ENCODE data around the gene CCDC174.
"Not testable (repeated sequence)": the region's sequence is repeated elsewhere in the genome, so short reads cannot be mapped to it uniquely, and the experiment has no call there.

Gene CCDC174

DNA sequence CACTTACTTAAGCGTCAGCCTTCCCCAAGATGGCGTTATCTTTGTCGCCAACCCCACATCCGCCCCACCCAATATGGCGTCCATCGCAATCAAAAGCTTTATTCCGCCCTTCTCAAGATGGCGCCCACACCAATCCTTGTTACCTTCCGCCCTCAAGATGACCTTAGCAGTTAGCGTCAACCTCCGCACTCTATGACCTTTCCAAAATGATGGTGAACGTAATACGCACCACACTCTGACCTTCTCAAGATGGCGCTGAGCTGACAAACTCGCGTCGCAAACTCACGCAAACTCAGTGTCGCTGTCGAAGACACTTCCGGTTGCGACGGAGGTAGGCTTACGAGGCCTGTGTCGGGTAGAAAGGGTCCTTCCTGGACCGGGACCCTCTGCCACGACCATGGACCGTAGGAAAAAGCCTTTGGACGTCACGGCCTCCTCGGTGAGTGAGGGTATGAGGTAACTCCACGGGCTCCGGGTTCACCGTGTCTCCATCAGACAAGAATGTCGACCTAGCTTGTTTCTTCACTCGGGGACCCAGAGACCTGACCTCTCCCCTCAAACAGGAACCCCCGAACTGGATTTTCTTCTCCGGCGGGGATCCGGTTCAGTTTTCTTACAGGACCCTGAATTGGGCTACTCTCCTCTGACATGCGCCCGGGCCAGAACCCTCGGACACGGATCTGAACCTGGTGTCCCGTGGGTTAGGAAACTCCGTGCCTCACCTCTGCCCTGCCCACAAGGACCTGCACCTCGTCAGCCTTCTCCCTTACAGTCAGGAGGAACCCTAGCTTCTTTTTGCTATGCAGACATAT lies at the start of gene CCDC174:
CCDC174 (plus strand) TSS at position 323 of the 812 bp plus-strand sequence; CDS start at position 398, 75 bp downstream.
- Histone ChIP-seq H3K4me3 (ENCODE audit: low read length) (peak within 1 kb of the TSS; percentile 82), H3K36me3 (ENCODE audit: control insufficient read depth, insufficient read depth, low read length, severe bottlenecking) (peaks cover 26% of the 10 kb centered on the region), H3K9me3 (ENCODE audit: control insufficient read depth, low read length) (no peaks in the 10 kb centered on the region), H3K27me3 (replicated peaks; ENCODE audit: control insufficient read depth, insufficient read depth, low read length) (no peaks in the 10 kb centered on the region), H3K9ac (ENCODE audit: low read length) (peak within 1 kb of the TSS; percentile 87), H3K4me1 (ENCODE audit: control insufficient read depth, insufficient read depth, low read length) (peaks cover 19% of the 10 kb centered on the region)
- peak; percentile 96 for DNase-seq (ENCODE audit: low read depth)

DNA sequence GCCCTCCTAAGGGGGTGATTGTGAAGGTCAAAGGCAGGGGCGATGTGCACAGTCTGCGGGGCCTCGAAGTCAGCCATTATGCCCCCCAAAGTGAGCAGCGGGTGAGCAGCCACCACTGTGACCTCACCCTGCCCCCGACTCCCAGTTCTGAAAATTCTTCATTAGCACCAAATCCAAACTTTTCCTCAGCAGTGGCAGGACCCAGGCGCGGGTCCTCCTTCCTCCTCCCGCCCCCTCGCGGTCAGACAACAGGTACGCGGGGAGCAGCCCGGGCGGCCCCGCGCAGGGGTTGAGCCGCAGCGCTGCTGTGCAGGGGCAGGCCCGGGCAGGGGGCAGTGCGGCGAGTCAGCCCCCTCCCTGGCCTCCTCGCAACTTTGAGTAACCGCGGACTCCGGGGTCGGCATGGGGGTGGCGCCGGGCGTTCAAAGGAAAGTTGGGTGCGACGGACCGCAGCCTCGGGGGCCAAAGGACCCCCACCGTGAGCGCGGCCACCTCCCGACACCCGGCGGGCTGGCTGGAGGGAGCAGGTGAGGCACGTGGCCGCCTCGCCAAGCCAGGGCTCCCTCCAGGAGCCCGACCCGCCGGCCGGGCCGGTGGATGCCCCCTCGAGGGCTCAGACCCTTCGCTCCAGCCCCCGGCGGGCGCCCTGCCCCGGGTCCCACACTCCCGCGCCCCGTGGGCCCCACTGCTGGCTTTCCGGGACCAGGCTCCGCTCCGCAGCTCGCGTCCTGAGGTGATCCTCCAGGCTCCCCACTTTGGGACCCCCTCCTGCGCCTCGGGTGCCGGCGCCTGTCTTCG lies 49.4 kb upstream of the CCDC174 start:
- Histone ChIP-seq H3K27me3 (replicated peaks; ENCODE audit: control insufficient read depth, insufficient read depth, low read length) (peaks cover 55% of the 10 kb centered on the region), H3K36me3 (ENCODE audit: control insufficient read depth, insufficient read depth, low read length, severe bottlenecking) (no peaks in the 10 kb centered on the region), H3K9ac (ENCODE audit: low read length) (no peak overlapping the region), H3K9me3 (ENCODE audit: control insufficient read depth, low read length) (peaks cover 4% of the 10 kb centered on the region), H3K4me1 (ENCODE audit: control insufficient read depth, insufficient read depth, low read length) (no peaks in the 10 kb centered on the region), H3K4me3 (ENCODE audit: low read length) (no peak overlapping the region)
- DNase-seq (ENCODE audit: low read depth) = no peak

DNA sequence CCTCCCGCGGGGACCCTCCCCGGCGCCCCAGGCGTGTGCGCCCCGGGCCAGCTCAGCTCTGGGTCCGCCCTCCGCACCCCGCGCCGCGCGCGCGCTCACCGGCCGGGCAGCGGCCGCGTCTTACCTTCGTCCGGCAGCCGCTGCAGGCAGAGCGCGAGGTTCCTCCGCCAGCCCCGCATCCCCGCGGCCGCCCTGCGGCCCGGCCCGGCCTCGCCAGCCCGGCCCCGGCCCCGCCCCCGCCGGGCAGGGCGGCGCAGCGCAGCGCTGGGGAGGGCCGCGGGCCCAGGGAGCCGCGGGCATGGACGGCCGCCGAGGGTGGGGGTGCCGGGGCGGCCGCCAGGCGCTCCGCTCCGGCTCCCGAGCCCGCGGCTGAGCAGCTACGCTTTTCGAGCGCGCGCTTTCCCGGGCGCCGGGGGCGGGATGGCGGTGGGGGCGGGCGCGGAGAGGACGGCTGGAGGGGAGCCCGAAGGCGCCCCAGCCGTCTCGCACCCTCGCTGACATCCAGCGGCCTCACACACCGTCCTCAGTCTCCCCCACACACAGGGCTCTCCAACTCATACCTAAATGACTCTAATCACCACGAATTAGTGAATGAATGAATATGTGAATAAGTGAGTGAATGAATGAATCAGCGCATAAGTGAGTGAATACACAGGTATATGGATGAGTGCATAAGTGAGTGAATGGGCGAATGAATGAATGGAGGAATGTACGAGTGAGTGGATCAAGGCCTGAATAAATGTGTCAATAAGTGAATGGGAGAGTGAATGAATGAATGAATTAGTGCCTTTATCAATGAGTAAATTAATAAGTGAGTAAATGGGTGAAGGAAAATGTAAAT lies 48.5 kb upstream of the CCDC174 start:
- H3K27me3 ChIP-seq (replicated peaks; ENCODE audit: control insufficient read depth, insufficient read depth, low read length) = peaks cover 56% of the 10 kb centered on the region
- no peak overlapping the region for H3K4me3 ChIP-seq (ENCODE audit: low read length)
- no peaks in the 10 kb centered on the region for H3K36me3 ChIP-seq (ENCODE audit: control insufficient read depth, insufficient read depth, low read length, severe bottlenecking)
- H3K9me3 ChIP-seq (ENCODE audit: control insufficient read depth, low read length) = peaks cover 4% of the 10 kb centered on the region
- H3K4me1 ChIP-seq (ENCODE audit: control insufficient read depth, insufficient read depth, low read length) = no peaks in the 10 kb centered on the region
- peak; percentile 7 for DNase-seq (ENCODE audit: low read depth)
- H3K9ac ChIP-seq (ENCODE audit: low read length) = no peak overlapping the region

DNA sequence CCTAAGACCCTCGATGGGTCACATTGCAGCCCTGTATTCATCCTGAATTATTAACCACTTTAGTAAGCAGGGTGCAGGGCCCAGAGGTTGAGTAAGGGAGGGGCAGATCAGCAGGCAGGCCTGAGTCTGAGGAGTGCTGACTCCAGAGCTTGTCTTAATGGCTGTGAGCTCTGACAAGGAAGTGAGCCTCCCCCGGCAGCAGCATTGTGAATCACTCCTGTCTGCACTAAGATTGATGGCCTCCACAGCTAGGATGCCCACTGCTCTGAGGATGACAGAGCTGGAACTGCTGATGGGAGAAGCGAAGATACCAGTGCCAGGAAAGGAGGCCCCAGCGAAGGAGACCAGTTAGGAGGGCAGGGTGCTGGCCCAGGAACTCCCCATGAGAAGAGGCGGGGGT lies 46.5 kb upstream of the CCDC174 start:
- H3K9me3 ChIP-seq (ENCODE audit: control insufficient read depth, low read length) = peaks cover 4% of the 10 kb centered on the region
- no peak overlapping the region for H3K9ac ChIP-seq (ENCODE audit: low read length)
- H3K4me1 ChIP-seq (ENCODE audit: control insufficient read depth, insufficient read depth, low read length) = no peaks in the 10 kb centered on the region
- H3K27me3 ChIP-seq (replicated peaks; ENCODE audit: control insufficient read depth, insufficient read depth, low read length) = peaks cover 47% of the 10 kb centered on the region
- no peak for DNase-seq (ENCODE audit: low read depth)
- H3K4me3 ChIP-seq (ENCODE audit: low read length) = no peak overlapping the region
- H3K36me3 ChIP-seq (ENCODE audit: control insufficient read depth, insufficient read depth, low read length, severe bottlenecking) = no peaks in the 10 kb centered on the region

DNA sequence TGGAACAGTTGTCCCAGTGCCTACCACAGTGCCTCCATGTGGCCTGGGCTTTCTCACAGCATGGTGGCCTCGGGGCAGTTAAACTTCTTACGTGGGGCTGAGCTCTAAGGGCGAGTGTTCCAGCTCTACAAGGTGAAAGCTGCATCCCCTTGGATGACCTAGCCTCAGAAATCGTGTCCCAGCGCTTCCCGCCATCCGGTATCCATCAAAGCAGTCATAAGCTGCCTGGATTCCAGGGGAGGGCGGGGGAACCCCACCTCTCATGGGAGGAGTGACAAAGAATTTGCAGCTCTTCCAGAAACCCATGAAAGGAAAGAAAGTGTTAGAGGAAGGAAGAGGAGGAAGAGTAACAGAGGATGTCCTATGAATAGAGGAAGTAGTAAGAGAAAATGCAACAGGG lies 45.8 kb upstream of the CCDC174 start:
- peaks cover 4% of the 10 kb centered on the region for H3K9me3 ChIP-seq (ENCODE audit: control insufficient read depth, low read length)
- no peaks in the 10 kb centered on the region for H3K4me1 ChIP-seq (ENCODE audit: control insufficient read depth, insufficient read depth, low read length)
- H3K36me3 ChIP-seq (ENCODE audit: control insufficient read depth, insufficient read depth, low read length, severe bottlenecking) = no peaks in the 10 kb centered on the region
- H3K4me3 ChIP-seq (ENCODE audit: low read length) = no peak overlapping the region
- H3K27me3 ChIP-seq (replicated peaks; ENCODE audit: control insufficient read depth, insufficient read depth, low read length) = peaks cover 46% of the 10 kb centered on the region
- DNase-seq (ENCODE audit: low read depth) = no peak
- no peak overlapping the region for H3K9ac ChIP-seq (ENCODE audit: low read length)

DNA sequence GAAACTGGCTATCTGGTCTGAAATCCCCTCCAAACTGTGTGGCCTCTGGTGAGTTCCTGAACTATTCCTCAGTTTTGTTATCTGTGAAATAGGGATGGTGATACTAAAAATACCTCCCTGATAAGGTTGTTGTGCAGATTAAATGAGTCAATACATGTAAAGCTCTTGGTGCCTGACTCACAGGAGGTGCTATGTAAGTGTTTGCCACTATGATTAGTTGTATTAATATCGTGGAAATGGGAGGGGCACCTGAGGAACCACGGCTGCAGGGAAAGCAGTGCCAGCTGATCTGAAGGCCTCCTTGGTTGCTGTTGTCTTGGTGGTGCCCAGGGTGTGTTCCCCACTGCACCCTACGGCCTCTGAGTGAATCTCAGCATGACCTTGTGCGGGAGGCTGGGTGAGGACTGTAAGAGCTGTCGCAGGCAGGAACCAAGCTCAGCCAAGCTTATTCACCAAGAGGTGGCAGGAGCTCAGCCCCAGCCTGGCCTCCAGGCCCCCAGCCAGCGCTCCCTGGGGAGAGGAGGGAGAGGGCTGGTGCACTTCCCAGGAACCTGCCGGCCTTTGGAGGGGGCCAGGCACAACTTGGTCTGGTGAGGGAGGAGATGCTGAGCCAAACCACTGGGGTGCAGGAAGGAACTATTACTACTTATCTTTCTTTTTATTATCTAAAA lies 44.8 kb upstream of the CCDC174 start:
- Histone ChIP-seq H3K4me1 (ENCODE audit: control insufficient read depth, insufficient read depth, low read length) (no peaks in the 10 kb centered on the region), H3K27me3 (replicated peaks; ENCODE audit: control insufficient read depth, insufficient read depth, low read length) (peaks cover 43% of the 10 kb centered on the region)

DNA sequence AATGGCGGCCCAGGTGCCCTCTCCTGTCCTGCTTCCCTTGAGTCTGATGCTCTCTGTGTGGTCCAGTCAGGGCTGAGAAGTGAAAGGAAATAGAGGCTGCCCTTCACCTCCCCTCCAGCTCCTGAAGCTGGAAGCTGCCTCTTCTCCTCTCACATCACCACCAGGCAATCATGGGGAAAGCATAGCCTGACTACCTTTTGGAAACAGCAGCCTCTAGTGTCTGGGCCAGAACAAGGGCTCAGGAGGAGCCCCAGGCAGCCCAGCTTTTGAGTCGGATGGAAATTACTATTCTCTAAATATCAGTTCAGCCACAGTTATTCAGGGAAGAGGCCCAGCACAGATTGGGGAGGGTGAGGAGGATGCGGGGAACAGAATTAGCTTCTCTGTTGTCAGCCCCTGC lies 43.3 kb upstream of the CCDC174 start:
- H3K27me3 ChIP-seq (replicated peaks; ENCODE audit: control insufficient read depth, insufficient read depth, low read length) = peaks cover 43% of the 10 kb centered on the region
- H3K9ac ChIP-seq (ENCODE audit: low read length) = no peak overlapping the region
- no peaks in the 10 kb centered on the region for H3K36me3 ChIP-seq (ENCODE audit: control insufficient read depth, insufficient read depth, low read length, severe bottlenecking)
- no peaks in the 10 kb centered on the region for H3K4me1 ChIP-seq (ENCODE audit: control insufficient read depth, insufficient read depth, low read length)
- DNase-seq (ENCODE audit: low read depth) = no peak
- no peak overlapping the region for H3K4me3 ChIP-seq (ENCODE audit: low read length)
- peaks cover 4% of the 10 kb centered on the region for H3K9me3 ChIP-seq (ENCODE audit: control insufficient read depth, low read length)

More for the DNA sequence above, 44.8 kb upstream of the CCDC174 start:
- H3K9ac ChIP-seq (ENCODE audit: low read length) = no peak overlapping the region
- no peak for DNase-seq (ENCODE audit: low read depth)
- H3K9me3 ChIP-seq (ENCODE audit: control insufficient read depth, low read length) = peaks cover 4% of the 10 kb centered on the region
- H3K4me3 ChIP-seq (ENCODE audit: low read length) = no peak overlapping the region
- no peaks in the 10 kb centered on the region for H3K36me3 ChIP-seq (ENCODE audit: control insufficient read depth, insufficient read depth, low read length, severe bottlenecking)

DNA sequence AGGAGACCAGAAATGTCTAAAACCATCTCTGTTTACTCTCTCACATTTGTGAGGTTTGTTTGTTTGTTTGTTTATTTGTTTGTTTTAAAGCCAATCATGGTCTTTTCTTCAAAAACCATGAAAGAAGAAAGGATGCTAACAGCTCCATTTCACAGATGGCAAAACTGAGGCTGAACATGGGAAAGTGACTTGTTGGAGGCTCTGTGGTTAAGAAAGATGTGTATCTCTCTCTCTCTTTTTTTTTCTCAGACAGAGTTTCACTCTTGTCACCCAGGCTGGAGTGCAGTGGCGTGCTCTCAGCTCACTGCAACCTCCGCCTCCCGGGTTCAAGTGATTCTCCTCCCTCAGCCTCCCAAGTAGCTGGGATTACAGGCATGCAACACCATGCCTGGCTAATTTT lies 42.5 kb upstream of the CCDC174 start:
- not testable (repeated sequence) for H3K4me1 ChIP-seq (ENCODE audit: control insufficient read depth, insufficient read depth, low read length); H3K4me3 ChIP-seq (ENCODE audit: low read length); H3K36me3 ChIP-seq (ENCODE audit: control insufficient read depth, insufficient read depth, low read length, severe bottlenecking); DNase-seq (ENCODE audit: low read depth); H3K9ac ChIP-seq (ENCODE audit: low read length); H3K9me3 ChIP-seq (ENCODE audit: control insufficient read depth, low read length)
- peaks cover 37% of the 10 kb centered on the region for H3K27me3 ChIP-seq (replicated peaks; ENCODE audit: control insufficient read depth, insufficient read depth, low read length)

DNA sequence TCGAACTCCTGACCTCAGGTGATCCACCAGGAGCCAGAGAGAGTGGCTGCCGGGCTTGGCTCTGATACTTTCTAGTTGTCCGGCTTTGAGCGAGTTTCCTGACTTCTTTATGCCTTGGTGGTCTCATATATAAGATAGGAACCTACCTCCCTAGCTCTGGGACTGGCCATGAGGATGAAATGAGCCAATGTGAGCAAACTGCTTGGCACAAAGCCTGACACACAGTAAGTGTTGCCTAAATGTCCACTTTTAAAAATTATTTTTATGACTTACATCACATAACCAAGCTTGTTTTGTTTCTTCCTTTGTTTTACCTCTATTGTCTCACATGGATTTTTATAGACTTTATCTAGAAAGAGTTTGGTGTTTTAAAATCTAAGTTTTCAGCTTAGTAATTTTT lies 42.1 kb upstream of the CCDC174 start:
- Histone ChIP-seq H3K27me3 (replicated peaks; ENCODE audit: control insufficient read depth, insufficient read depth, low read length) (peaks cover 37% of the 10 kb centered on the region), H3K9me3 (ENCODE audit: control insufficient read depth, low read length) (no peaks in the 10 kb centered on the region), H3K9ac (ENCODE audit: low read length) (no peak overlapping the region), H3K4me3 (ENCODE audit: low read length) (no peak overlapping the region), H3K4me1 (ENCODE audit: control insufficient read depth, insufficient read depth, low read length) (no peaks in the 10 kb centered on the region), H3K36me3 (ENCODE audit: control insufficient read depth, insufficient read depth, low read length, severe bottlenecking) (no peaks in the 10 kb centered on the region)
- no peak for DNase-seq (ENCODE audit: low read depth)

DNA sequence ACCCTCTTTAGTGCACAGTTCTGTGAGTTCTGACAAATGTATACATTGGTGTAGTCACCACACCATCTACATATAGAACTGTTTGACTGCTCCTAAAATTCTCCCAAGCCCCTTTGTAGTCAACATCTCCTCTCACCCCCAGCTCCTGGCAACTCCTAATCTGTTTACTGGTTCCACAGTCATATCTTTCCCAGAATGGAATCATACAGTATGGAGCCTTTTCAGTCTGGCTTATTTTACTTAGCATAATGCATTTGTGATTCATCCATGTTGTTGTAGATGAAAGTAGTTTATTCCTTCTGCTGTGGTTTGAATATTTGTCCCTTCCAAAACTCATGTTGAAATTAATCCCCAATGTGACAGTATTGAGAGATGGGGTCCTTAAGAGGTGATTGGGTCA lies 41.6 kb upstream of the CCDC174 start:
- Histone ChIP-seq H3K4me3 (ENCODE audit: low read length) (no peak overlapping the region), H3K9ac (ENCODE audit: low read length) (no peak overlapping the region), H3K4me1 (ENCODE audit: control insufficient read depth, insufficient read depth, low read length) (no peaks in the 10 kb centered on the region), H3K9me3 (ENCODE audit: control insufficient read depth, low read length) (no peaks in the 10 kb centered on the region), H3K36me3 (ENCODE audit: control insufficient read depth, insufficient read depth, low read length, severe bottlenecking) (no peaks in the 10 kb centered on the region), H3K27me3 (replicated peaks; ENCODE audit: control insufficient read depth, insufficient read depth, low read length) (peaks cover 37% of the 10 kb centered on the region)
- no peak for DNase-seq (ENCODE audit: low read depth)
